H4 (cell line): Measurements from ENCODE around the gene AKR1C3. TPM values are rescaled to one million over a fixed set of nuclear protein-coding genes. Genes with fewer than 3 reads are reported as not detected.
"Not testable (repeated sequence)": the region's sequence is repeated elsewhere in the genome, so short reads cannot be mapped to it uniquely, and the experiment has no call there.

Experiments
- DNase-seq: peaks from one replicate; pipeline ENCODE4 v3.0.0-alpha.2; 2015; ENCODE audit warnings: low spot score
- total RNA-seq: library from RNA; depleted of rRNA; stranded (reverse); fragments of >200 nt; shearing (Covaris generic); gene quantifications from 2 replicates; pipeline ENCODE4 v1.2.3, GENCODE V29; 2014

The AKR1C3 gene
- total RNA-seq, 1 experiment from 2014 or later, result 80.8 TPM

DNA sequence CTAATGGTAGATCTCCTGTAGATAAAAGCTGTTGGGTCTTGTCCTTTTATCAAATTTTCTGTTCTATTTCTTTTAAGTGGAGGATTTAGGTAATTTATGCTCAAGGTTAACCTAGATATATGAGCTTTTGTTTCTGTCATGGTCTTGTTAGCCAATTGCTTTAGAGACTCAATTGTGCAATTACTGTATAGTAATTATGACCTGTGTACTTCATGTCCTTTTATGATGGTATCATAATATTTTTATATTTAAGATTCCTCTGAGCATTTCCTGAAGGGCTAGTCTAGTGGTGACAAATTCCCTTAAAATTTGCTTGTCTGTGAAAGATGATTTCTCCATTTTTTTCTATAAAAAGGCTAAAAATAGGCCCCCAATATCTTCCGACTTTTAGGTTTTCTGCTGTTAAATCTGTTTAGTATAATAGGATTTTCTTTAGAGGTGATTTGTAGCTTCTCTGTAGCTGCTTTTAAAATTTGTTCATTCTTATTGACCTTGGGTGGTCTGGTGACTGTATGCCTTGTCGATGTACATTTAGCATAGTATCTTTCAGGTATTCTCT, 5.4 kb upstream of the AKR1C3 start:
- DNase-seq, result no peak

DNA sequence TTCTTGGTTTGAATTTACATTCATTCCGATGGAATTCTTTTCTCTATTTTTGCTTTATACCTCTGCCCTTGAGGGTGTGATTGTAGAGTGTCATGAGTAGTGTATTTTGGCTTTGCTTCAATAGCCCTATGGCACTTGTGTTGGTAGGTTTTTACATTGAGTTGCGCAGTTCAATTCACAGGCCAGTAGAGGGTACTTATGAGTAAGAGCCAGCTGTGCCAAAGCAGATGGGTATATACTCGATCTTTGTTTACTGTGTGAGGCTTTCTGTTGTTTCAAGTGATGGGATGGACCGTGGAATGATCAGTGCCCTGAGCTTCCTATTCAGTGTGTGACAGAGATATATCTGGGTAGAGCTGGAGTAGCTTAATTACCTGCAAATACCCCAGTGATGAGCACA, 4.3 kb upstream of the AKR1C3 start:
- peak; percentile 50 for DNase-seq

DNA sequence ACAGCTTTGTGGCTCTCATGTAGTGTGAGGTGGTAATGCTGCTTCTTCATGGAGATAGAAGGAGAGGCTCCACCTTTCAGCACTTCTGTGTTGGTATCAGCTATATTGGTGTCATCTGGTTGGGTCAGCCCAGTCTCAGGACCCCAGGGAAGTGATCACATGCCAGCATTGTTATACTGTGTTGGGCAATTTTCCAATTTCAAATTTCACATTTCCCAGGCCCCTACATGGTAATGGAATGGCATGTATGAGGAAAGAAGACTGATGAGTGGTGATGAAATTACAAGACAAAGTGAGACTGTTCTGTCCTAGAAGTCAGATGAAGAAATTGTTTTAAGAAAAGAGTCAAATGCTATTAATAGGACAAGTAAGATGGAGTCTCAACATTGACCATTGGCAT, 3.7 kb upstream of the AKR1C3 start:
- DNase-seq, result no peak

DNA sequence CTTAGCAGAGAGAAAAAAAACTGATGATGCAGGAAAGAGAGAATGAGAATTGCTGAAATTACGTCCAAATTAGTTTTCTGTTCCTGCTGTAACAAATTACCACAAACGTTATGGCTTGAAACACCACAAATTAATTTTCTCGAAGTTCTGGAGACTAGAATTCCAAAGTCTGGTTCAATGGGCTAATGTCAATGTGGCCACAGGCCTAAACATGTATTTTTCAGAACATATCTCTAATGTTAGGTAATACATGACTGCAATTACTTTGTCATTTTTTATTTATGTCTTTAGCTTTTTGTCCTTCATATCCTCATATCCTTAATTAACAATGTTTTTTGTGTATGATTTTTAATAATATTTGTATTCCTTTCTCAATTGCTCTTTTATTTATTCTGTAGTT, 3.0 kb upstream of the AKR1C3 start:
- no peak for DNase-seq

DNA sequence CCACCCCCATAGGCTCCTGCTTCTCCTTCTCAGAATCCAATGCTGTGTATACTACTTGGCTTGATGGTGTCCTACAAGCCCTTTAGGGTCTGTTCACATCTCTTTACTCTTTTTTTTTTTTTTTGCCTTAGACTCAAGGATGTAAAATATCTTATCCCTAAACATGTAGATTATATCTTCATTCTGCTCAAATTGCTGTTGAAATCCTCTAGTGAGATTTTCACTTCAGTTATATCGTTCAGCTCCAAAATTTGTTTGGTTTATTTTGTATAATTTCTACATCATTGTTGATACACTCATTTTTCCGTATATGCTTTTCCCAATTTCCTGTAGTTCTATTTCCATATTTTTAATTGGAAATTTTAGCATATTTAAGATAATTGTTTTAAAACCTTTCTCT, 1.8 kb upstream of the AKR1C3 start:
- DNase-seq, result no peak

DNA sequence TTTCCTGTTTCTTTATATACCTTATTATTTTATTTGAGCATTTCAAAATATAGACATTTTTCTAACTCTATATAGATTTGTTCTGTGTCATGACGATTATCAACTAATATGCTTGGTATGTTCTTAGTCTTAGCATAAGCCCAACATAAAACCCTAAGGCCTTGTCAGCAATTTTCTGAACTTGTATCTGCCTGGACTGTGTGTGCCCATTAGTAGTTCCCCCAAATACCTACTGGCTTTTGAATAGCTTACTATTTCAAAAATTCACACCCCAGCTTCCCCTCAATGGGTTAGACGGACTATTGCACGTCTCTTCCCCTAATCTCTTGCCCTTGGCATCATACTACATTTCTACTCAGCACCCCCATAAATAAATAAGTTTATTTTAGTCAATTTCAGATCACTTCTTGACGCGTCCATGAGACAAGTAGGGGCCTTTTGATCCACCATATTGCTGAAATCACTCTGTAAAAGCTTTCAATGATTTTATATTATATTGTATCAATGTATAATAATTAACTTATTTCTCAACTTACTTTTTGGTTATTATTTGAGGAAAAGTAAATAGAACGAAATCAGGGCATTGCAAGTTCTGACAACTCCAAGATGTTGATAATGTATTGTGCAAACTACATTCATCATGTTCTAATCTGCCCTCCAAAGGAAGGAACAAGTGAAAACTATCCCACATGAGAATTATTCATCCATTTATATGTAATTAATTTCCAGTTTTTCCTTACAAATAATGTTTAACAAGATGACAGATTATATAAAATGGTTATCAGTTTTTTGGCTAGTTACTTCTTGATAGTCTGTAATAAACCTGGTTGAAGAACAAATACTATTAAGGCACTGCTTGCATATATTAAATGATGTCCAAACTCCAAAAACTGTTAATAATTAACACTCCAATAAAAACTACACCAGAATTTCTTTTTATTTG, 1.1 kb upstream of the AKR1C3 start:
- DNase-seq, result no peak

DNA sequence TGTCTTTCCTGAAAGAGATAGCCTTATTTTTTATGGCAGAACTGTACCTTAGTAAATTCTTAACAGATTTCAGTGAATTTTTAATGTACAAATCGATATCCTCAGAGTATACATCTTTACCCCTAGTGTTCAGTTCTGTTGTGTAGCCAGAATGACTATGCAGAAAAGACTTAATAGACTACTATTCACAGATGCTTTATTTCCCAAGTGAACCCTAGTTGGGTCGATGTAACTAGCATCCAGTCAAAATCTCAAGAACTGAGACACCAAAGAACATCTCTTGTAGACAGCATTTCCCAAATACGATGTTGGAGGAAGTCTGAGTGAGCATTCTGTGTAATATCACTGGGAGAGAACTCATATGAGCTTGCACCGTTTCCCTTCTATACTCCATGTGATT, 1.5 kb downstream of the AKR1C3 start:
- peak; percentile 6 for DNase-seq

DNA sequence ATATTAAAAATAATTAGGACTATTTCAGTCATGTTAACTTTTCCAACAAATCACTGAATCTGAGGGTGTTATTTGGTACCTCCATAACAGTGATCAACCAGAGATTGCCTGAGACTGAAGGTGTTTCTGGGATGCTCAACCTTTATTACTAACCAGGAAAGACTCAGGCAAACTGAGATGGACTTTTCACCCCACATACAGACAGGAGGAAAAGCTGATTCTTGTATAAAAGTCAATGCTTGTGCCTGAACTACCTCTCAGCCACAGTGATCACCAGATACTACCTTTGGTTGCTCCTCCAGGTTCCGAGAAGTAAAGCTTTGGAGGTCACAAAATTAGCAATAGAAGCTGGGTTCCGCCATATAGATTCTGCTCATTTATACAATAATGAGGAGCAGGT, 1.9 kb downstream of the AKR1C3 start:
- DNase-seq, result no peak

DNA sequence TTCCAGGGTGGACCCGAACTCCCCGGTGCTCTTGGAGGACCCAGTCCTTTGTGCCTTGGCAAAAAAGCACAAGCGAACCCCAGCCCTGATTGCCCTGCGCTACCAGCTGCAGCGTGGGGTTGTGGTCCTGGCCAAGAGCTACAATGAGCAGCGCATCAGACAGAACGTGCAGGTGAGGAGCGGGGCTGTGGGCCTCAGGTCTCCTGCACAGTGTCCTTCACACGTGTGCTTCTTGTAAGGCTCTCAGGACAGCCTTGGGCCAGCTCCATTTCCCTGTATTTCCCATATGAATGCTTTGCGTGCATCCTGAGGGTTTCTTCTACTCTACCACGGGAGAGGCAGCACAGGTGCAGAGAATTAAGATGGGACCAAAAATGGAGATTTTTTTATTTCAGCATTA, 8.3 kb downstream of the AKR1C3 start:
- DNase-seq, result not testable (repeated sequence)

DNA sequence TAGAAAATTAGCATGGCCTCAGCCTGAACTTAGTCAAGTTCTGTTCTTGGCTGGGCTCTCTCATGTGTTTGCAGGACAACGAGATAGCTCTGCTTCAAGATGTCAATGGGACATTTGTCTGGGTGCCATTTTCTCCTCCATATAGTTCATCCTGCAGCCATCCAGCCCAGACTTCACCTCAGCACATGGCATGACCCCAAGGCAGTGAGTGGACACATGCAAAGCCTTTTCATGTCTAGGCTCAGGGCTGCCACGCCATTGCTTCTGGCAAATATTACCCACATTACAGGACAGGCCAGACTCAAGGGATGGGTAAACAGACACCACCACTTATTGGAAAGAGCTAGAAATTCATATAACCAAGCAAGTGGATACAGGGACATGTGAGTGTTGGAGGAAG, 9.3 kb downstream of the AKR1C3 start:
- DNase-seq, result no peak

DNA sequence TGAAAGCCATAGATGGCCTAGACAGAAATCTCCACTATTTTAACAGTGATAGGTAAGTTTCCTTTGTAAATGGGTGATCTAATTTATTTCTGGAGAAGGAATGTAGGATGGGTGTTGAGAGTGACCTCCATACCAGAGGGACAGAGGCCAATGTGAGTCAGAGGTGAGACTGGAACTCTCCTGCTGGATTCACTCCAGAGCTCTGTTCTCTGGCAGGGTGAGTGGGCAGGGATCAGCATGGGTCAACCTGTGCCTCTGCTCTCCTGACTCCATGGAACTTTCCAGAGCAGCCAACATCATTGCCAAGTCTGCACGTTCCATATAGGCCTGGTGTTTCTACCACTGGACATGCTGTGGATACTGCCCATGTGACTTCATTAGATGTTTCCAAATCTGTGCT, 11.4 kb downstream of the AKR1C3 start:
- no peak for DNase-seq

DNA sequence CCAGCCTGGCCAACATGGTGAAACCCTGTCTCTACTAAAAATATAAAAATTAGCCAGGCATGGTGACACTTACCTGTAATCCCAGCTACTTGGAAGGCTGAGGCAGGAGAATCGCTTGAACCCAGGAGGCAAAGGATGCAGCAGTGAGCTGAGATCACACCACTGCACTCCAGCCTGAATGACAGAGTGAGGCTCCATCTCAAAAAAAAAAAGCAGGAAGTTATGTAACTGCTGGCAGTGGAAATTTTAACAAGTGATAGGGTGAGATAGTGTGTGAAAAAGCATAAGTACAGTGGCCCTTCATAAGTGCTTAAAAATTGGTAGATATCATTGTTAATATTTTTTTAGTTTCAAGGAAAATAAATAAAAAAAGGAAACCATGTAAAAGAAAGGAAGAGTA, 12.3 kb downstream of the AKR1C3 start:
- DNase-seq, result no peak

DNA sequence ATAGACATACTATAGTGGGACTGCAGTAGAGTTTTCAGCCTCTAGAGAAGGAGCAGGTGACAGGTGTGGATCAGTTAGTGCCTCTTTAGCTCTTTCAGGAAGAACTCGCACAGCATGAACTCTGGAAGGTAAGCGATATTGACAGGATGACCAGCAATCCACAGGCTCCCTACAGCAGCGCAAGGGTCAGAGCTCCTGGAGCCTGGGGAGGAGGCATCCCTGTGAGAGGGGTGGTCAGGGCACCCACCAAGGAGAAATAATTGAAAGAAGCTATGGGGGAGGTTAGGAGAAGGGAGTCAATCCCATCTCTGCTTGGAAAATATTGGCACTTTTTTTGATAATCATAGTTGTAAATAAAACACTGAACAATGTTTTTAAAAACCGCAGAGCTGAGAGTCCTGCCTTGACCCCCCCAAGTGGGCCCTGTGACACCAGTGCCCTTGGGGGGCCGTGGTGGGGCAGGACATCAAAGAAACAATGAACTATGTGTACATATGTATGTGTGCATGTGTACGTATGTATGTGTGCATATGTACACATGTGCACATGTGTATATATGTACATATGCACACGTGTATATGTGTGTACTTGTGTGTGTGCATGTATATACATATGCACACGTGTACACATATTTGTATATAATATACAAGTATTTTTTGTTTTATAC, 13.8 kb downstream of the AKR1C3 start:
- no peak for DNase-seq

DNA sequence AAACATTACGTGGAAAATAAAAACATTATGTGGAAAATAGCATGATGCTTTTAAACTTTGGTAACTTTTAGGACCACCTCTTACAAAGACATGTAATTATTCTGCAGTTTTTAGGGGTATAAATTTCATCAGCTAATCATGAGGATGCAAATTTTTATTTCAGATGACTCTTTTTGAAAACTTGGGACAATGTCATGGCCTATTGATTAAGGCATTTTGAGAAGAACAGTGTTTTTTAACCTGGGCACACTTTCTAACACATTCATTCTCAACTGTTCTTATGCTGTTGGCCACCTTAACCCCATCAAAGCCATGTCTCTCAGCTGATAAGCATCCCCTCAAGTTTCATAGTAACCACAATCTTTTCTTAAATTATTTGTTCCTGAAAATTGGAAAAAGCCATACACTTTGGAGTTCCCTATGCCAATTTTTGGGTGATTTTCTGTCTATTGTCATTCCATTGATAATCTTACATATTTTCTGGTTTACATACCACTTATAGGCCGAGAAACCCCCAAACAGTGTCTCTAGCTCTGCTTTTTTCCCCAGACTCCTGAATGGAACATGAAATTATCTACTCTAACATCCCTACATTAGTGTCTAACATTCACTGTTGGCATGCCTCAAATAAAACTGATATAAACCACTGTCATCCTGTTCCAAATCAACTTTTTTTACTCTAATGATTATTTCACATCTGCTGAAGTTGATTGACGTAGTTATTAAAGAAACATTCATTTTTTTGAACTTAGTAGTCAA, 14.6 kb downstream of the AKR1C3 start:
- DNase-seq, result no peak

DNA sequence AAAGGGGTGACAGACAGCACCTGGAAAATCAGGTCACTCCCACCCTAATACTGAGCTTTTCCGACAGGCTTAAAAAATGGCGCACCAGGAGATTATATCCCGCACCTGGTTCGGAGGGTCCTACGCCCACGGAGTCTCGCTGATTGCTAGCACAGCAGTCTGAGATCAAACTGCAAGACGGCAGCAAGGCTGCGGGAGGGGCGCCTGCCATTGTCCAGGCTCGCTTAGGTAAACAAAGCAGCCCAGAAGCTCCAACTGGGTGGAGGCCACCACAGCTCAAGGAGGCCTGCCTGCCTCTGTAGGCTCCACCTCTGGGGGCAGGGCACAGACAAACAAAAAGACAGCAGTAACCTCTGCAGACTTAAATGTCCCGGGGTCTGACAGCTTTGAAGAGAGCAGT, 15.6 kb downstream of the AKR1C3 start:
- not testable (repeated sequence) for DNase-seq

DNA sequence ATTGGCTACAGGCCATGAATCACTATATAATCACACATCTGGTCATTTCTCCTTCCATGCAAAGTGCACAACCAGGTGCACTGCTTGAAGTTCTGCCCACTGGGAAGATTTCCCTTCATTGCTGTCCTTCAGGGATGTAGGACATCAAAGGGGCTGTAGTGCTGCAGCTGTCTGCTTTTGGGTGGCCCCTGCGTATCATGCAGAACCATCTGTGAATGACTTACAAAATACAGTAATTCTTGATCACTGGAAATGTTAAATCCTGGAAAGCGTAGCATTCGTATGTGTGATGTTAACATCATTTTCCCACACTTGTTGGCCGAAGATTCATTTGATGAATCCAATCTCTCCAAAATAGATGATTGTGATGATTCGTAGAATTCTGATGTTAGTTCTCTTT, 22.4 kb downstream of the AKR1C3 start:
- DNase-seq, result no peak

DNA sequence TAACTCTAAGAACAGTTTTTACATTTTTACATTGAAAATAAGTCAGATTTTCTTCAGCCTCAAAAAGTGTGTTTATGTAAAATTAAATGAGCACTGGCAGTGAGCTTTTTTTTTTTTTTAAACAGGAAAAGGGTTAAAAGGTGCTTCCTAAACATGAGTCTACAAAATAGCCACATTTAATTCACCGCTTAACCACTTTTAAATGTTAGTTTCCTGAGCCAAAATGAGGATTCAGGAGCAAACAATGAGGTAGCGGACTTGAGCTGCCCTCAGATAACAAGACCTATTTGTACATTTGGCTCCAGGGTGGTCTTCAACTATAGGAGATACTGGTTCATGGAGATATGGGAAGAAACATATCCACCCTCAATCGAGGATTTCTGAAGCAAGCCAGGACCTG, 22.8 kb downstream of the AKR1C3 start:
- no peak for DNase-seq

DNA sequence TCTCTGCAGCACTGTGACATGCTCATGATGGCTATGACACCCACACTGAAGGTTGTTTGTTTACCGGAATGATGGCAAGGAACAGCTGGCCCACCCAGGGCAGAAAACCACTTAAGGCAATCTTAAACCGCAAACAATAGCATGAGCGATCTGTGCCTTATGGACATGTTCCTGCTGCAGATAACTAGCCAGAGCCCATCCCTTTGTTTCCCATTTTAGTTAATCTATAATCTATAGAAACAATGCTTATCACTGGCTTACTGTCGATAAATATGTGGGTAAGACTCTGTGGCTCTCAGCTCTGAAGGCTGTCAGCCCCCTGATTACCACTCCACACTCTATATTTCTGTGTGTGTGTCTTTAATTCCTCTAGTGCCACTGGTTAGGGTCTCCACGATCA, 25.8 kb downstream of the AKR1C3 start:
- DNase-seq, result not testable (repeated sequence)

DNA sequence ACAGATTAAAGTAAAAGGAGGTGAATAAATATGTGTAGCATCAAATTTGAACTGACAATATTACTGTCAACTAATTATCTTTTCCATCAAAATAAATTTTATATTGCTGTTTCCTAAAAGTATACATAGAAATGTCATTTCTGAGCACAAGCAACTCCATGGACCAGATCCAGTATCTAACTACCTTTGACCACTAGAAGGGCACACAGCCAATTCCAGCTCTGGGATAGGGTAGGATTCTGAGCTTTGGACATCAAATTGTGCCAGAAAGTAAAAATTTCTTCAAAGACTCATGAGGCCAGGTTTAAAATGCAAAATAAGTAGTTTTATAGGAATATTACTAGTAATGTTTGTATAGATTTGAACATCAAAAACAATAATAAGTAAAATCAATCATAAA, 29.7 kb downstream of the AKR1C3 start:
- no peak for DNase-seq

DNA sequence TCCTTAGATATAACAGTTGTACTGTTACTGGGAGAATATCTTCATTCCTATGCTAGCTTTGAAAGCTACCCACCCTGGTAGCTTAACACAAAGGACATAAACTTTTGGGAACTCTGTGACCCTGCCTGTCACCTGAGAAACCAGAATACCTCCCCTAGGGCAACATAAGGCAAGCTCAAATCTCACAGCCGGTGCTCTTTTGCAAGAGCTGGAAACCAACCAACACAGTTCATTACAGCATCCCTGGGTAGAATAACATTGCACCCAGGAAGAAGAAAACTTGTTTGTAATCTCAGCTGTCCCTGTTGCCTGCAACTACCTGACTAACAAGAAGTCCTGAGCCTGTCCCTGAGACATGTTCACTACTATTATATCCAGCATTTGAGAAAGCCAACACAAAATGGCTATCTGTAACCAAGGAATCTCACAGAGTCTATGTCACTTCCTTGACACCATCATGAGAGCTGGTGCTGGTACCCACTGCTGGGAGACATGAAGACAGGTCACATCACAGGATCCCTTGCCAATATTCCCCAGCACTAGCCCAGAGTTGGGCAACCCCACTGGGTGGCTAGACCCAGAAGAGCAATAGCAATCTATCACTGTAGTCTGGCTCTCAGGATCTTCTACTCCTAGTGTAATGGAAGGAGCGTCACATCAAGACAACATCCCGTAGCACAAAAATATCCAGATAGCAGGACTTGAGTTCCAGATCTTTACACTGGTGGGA, 31.3 kb downstream of the AKR1C3 start:
- no peak for DNase-seq

DNA sequence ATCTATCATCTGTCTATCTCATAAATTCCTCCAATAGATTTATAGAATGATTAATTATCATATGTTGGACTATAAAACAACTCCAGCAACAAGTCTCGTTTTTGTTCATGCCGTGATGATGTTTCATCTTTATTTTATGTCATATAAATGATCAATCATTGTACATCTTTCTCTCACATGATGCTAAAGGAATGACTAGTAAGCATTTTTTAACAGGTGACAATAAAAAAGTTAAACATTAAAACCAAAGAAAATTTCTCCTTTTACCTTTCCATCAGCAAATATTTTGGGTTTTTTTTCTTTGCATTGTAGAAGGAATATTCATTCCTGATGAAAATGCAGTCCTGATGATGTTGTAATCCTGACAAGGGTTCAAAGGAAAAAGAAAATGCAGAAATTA, 41.4 kb downstream of the AKR1C3 start:
- no peak for DNase-seq
